ENCODE data around the gene MCF2L2.

MCF2L2 gene

DNA sequence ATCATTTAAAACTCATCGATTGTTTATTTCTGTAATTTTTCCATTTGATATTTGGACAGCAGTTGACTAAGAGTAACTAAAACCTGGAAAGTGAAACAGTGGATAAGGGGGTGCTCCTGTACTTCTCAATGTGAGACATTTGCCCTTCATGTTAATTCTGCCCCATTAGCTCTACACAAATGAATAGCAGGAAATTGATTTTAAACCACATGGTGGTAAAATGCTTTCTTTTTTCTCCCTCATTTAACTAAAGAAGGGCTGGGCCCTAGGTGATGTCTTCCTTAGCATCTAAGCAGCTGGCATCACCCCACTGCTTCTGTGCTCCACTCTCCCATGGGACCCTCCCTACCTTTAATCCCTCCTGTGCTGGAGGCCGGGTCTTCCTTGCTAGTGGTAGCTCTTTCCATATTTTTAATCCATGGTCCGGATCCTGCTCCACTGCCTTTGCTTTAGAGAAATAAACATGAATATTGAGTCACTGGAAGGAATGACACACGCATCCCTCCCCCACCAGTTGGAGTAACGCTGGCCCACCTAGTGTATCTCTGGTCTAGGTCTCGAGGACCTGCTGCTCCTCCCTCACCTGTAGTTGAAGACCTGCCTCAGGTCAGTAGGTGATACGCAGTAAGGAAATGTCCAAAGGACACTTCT lies 235.6 kb downstream of the MCF2L2 start:
- TF ChIP-seq, protein P1, sequence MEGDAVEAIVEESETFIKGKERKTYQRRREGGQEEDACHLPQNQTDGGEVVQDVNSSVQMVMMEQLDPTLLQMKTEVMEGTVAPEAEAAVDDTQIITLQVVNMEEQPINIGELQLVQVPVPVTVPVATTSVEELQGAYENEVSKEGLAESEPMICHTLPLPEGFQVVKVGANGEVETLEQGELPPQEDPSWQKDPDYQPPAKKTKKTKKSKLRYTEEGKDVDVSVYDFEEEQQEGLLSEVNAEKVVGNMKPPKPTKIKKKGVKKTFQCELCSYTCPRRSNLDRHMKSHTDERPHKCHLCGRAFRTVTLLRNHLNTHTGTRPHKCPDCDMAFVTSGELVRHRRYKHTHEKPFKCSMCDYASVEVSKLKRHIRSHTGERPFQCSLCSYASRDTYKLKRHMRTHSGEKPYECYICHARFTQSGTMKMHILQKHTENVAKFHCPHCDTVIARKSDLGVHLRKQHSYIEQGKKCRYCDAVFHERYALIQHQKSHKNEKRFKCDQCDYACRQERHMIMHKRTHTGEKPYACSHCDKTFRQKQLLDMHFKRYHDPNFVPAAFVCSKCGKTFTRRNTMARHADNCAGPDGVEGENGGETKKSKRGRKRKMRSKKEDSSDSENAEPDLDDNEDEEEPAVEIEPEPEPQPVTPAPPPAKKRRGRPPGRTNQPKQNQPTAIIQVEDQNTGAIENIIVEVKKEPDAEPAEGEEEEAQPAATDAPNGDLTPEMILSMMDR (IDR thresholded peaks at IDR 0.05; ENCODE audit: low read depth, low read length, missing control alignments), result no peak
- H3K27ac ChIP-seq, result no peak overlapping the region
- in situ Hi-C loops (cut with HindIII; ENCODE audit: low pct_ligation_motif_present, low sequenced_read_pairs), result no loop called here
- no peaks in the 10 kb centered on the region for H3K27me3 ChIP-seq (replicated peaks)
- H3K4me3 ChIP-seq (ENCODE audit: low read depth, low read length), result no peak overlapping the region
- no peaks in the 10 kb centered on the region for H3K36me3 ChIP-seq (replicated peaks)
- no peak for DNase-seq

GRCh38 chr3:183189641-183190040 lies 238.8 kb downstream of the MCF2L2 start:
- Histone ChIP-seq H3K27ac (no peak overlapping the region), H3K36me3 (replicated peaks) (no peaks in the 10 kb centered on the region), H3K4me3 (ENCODE audit: low read depth, low read length) (no peak overlapping the region), H3K27me3 (replicated peaks) (no peaks in the 10 kb centered on the region)
- TF ChIP-seq, protein P1 (IDR thresholded peaks at IDR 0.05; ENCODE audit: low read depth, low read length, missing control alignments), result no peak
- in situ Hi-C loops (cut with HindIII; ENCODE audit: low pct_ligation_motif_present, low sequenced_read_pairs), result no loop called here
- DNase-seq, result no peak

GRCh38 chr3:183188895-183189462 lies 239.4 kb downstream of the MCF2L2 start:
- in situ Hi-C loops (cut with HindIII; ENCODE audit: low pct_ligation_motif_present, low sequenced_read_pairs), result no loop called here
- TF ChIP-seq, protein P1 (IDR thresholded peaks at IDR 0.05; ENCODE audit: low read depth, low read length, missing control alignments), result peak; percentile 66
- H3K4me3 ChIP-seq (ENCODE audit: low read depth, low read length), result no peak overlapping the region
- H3K27ac ChIP-seq, result no peak overlapping the region
- peak; percentile 25 for DNase-seq
- no peaks in the 10 kb centered on the region for H3K36me3 ChIP-seq (replicated peaks)
- no peaks in the 10 kb centered on the region for H3K27me3 ChIP-seq (replicated peaks)

- DNase-seq, result peak; percentile 18
- no peaks in the 10 kb centered on the region for H3K36me3 ChIP-seq (replicated peaks)
- H3K27ac ChIP-seq, result no peak overlapping the region
- in situ Hi-C loops (cut with HindIII; ENCODE audit: low pct_ligation_motif_present, low sequenced_read_pairs), result no loop called here
- H3K4me3 ChIP-seq (ENCODE audit: low read depth, low read length), result no peak overlapping the region
- TF ChIP-seq, protein P1 (IDR thresholded peaks at IDR 0.05; ENCODE audit: low read depth, low read length, missing control alignments), result no peak
- H3K27me3 ChIP-seq (replicated peaks), result no peaks in the 10 kb centered on the region
Observed at GRCh38 chr3:183185696-183186095, 242.7 kb downstream of the MCF2L2 start.

- H3K27ac ChIP-seq, result no peak overlapping the region
- TF ChIP-seq, protein P1 (IDR thresholded peaks at IDR 0.05; ENCODE audit: low read depth, low read length, missing control alignments), result no peak
- in situ Hi-C loops (cut with HindIII; ENCODE audit: low pct_ligation_motif_present, low sequenced_read_pairs), result no loop called here
- H3K36me3 ChIP-seq (replicated peaks), result no peaks in the 10 kb centered on the region
- H3K27me3 ChIP-seq (replicated peaks), result no peaks in the 10 kb centered on the region
- no peak overlapping the region for H3K4me3 ChIP-seq (ENCODE audit: low read depth, low read length)
- no peak for DNase-seq
Observed at GRCh38 chr3:183182732-183183610, 245.4 kb downstream of the MCF2L2 start.
